Measurements from ENCODE around the gene LRRTM1. TPM values are rescaled to one million over a fixed set of nuclear protein-coding genes. Genes with fewer than 3 reads are reported as not detected.

Gene LRRTM1
- total RNA-seq, 1 donor from 2014 or later = 2.5 TPM

DNA sequence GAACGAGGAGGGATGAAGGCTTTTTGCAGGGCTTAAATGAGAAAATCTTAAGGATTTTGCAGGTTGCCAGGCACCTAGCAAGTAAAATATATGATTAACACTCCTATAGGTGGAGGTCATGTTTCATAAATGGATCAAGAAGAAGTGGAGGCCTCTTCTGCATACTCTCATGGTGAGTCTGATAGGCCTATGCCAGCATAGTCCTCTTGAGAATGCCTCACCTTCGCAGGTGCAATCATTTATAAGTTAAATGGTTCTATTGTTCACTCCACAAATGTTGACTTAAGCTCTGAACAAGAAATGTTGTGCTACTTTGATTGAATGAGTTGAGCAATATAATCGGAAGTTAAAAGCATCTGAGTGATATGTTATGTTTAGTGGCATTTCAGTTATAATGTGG lies 12.1 kb downstream of the LRRTM1 start:
- H3K36me3 ChIP-seq (ENCODE audit: control insufficient read depth, insufficient read depth, low read length) = no peaks in the 10 kb centered on the region
- no peaks in the 10 kb centered on the region for H3K27me3 ChIP-seq (ENCODE audit: control insufficient read depth, insufficient read depth, low read length)
- TF ChIP-seq, protein P1, sequence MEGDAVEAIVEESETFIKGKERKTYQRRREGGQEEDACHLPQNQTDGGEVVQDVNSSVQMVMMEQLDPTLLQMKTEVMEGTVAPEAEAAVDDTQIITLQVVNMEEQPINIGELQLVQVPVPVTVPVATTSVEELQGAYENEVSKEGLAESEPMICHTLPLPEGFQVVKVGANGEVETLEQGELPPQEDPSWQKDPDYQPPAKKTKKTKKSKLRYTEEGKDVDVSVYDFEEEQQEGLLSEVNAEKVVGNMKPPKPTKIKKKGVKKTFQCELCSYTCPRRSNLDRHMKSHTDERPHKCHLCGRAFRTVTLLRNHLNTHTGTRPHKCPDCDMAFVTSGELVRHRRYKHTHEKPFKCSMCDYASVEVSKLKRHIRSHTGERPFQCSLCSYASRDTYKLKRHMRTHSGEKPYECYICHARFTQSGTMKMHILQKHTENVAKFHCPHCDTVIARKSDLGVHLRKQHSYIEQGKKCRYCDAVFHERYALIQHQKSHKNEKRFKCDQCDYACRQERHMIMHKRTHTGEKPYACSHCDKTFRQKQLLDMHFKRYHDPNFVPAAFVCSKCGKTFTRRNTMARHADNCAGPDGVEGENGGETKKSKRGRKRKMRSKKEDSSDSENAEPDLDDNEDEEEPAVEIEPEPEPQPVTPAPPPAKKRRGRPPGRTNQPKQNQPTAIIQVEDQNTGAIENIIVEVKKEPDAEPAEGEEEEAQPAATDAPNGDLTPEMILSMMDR (IDR thresholded peaks at IDR 0.05; ENCODE audit: insufficient read depth, low read length, poor library complexity, severe bottlenecking) = no peak
- H3K4me3 ChIP-seq (ENCODE audit: low read depth, low read length) = no peak overlapping the region
- no peak for DNase-seq (ENCODE audit: low read depth)

DNA sequence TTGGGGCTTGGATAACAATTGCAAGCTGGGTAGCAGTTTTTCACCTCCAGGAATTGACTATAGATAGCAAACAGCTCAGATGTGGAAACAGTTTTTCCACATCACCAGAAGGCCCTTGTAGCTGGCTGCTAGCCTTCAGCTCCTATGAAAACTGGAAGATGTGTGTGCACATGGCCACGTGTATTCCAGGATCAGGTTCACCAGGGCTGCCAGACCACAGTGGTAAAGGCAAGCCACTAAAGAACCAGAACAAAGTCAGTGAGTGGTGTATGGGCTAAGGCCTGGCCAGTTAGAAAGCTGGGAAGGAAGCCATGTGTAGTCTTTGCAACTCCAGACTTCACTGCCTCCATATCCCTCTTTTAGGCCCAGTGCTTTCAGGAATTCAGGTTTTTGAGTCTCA lies 12.9 kb downstream of the LRRTM1 start:
- TF ChIP-seq, protein P1 (IDR thresholded peaks at IDR 0.05; ENCODE audit: insufficient read depth, low read length, poor library complexity, severe bottlenecking) = no peak
- no peak for DNase-seq (ENCODE audit: low read depth)
- Histone ChIP-seq H3K36me3 (ENCODE audit: control insufficient read depth, insufficient read depth, low read length) (no peaks in the 10 kb centered on the region), H3K27me3 (ENCODE audit: control insufficient read depth, insufficient read depth, low read length) (no peaks in the 10 kb centered on the region), H3K4me3 (ENCODE audit: low read depth, low read length) (no peak overlapping the region)

DNA sequence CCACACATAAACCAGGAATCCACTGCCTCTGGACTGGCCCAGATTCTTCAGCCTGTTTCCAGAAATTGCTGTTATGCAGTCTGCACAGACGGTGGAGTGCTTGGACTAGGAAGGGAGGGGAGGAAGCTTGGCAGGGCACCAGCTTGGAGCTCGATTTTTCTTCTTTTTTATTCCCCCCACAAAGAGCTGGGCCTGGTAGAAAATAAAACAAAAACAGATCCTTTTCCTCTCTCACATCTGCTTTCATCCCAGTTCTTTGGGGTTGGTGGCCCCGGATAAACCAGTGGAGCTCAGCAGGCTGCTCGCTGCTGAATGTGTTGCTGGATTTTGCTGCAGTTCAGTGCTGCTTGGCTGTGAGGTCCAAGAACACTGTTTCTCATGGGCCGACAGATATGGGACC lies 16.0 kb downstream of the LRRTM1 start:
- TF ChIP-seq, protein P1 (IDR thresholded peaks at IDR 0.05; ENCODE audit: insufficient read depth, low read length, poor library complexity, severe bottlenecking) = peak; percentile 43
- no peaks in the 10 kb centered on the region for H3K27me3 ChIP-seq (ENCODE audit: control insufficient read depth, insufficient read depth, low read length)
- no peak overlapping the region for H3K4me3 ChIP-seq (ENCODE audit: low read depth, low read length)
- H3K36me3 ChIP-seq (ENCODE audit: control insufficient read depth, insufficient read depth, low read length) = no peaks in the 10 kb centered on the region
- DNase-seq (ENCODE audit: low read depth) = no peak

GRCh38 chr2:80281049-80281448 lies 23.5 kb downstream of the LRRTM1 start:
- Histone ChIP-seq H3K4me3 (ENCODE audit: low read depth, low read length) (no peak overlapping the region), H3K27me3 (ENCODE audit: control insufficient read depth, insufficient read depth, low read length) (no peaks in the 10 kb centered on the region), H3K36me3 (ENCODE audit: control insufficient read depth, insufficient read depth, low read length) (no peaks in the 10 kb centered on the region)
- TF ChIP-seq, protein P1 (IDR thresholded peaks at IDR 0.05; ENCODE audit: insufficient read depth, low read length, poor library complexity, severe bottlenecking) = no peak
- DNase-seq (ENCODE audit: low read depth) = no peak

DNA sequence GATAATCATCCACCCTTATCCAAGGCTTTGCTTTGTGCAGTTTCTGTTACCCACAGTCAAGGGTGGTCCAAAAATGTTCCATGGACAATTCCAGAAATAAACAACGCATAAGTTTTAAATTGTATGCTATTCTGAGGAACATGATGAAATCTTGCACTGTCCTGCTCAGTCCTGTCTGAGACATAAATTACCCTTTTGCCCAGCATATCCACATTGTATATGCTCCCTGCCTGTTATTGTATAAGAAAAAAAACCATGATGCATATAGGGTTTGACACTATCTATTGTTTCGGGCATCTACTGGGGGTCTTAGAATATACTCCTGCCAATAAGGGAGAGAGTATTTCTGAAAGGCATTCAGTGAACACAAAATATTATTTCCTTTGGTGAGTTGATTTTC lies 24.0 kb downstream of the LRRTM1 start:
- H3K4me3 ChIP-seq (ENCODE audit: low read depth, low read length) = no peak overlapping the region
- H3K36me3 ChIP-seq (ENCODE audit: control insufficient read depth, insufficient read depth, low read length) = no peaks in the 10 kb centered on the region
- no peaks in the 10 kb centered on the region for H3K27me3 ChIP-seq (ENCODE audit: control insufficient read depth, insufficient read depth, low read length)
- DNase-seq (ENCODE audit: low read depth) = no peak
- TF ChIP-seq, protein P1 (IDR thresholded peaks at IDR 0.05; ENCODE audit: insufficient read depth, low read length, poor library complexity, severe bottlenecking) = no peak

DNA sequence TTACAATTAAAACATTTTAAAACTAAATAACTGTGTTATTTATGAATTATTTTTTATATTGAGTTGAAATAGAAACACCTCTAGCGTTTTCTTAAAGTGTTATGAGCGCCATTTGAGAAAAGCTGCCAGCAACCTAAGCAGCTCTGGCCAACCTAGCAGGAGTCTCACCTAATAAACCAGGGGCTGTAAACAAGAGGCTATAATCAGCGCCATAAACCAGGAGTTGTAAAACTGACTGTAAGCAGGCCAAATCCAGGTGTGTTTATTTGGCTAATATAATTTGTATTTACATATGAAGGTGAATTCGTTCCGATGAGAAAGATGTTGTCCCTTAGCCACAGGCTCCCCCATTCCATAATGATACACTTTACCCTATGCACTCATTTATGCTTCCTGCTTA lies 34.7 kb downstream of the LRRTM1 start:
- no peak for DNase-seq (ENCODE audit: low read depth)
- TF ChIP-seq, protein P1 (IDR thresholded peaks at IDR 0.05; ENCODE audit: insufficient read depth, low read length, poor library complexity, severe bottlenecking) = no peak
- no peaks in the 10 kb centered on the region for H3K36me3 ChIP-seq (ENCODE audit: control insufficient read depth, insufficient read depth, low read length)
- H3K27me3 ChIP-seq (ENCODE audit: control insufficient read depth, insufficient read depth, low read length) = no peaks in the 10 kb centered on the region
- no peak overlapping the region for H3K4me3 ChIP-seq (ENCODE audit: low read depth, low read length)

Data from kidney epithelial cell (primary cell).